Measurements from ENCODE around the gene CDRT15L2.
"Not testable (repeated sequence)": the region's sequence is repeated elsewhere in the genome, so short reads cannot be mapped to it uniquely, and the experiment has no call there.

DNA sequence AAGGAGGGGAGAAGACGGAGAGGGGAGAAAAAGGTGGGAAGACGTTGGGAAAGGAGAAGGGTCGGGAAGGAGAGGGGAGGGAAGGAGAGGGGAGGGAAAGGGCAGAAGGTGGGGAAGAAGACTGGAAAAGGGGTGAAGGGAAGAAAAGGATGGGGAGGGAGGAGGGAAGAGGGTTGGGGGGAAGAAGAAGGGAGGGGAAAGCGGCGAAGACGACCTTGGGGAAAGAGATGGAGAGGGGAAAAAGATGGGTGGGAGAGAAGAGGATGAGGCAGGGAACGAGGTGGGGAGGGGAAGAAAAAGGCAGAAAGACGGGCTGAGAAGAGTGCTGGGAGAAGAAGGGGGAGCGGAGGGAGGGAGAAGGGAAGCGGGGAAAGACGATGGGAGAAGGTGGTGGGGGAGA lies 46.3 kb upstream of the CDRT15L2 start:
- TF ChIP-seq, protein P1, sequence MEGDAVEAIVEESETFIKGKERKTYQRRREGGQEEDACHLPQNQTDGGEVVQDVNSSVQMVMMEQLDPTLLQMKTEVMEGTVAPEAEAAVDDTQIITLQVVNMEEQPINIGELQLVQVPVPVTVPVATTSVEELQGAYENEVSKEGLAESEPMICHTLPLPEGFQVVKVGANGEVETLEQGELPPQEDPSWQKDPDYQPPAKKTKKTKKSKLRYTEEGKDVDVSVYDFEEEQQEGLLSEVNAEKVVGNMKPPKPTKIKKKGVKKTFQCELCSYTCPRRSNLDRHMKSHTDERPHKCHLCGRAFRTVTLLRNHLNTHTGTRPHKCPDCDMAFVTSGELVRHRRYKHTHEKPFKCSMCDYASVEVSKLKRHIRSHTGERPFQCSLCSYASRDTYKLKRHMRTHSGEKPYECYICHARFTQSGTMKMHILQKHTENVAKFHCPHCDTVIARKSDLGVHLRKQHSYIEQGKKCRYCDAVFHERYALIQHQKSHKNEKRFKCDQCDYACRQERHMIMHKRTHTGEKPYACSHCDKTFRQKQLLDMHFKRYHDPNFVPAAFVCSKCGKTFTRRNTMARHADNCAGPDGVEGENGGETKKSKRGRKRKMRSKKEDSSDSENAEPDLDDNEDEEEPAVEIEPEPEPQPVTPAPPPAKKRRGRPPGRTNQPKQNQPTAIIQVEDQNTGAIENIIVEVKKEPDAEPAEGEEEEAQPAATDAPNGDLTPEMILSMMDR (IDR thresholded peaks at IDR 0.05) = not testable (repeated sequence)
- TF ChIP-seq POLR2A (IDR thresholded peaks at IDR 0.05) = not testable (repeated sequence)
